ENCODE measurements around the gene VANGL1.
"Not testable (repeated sequence)": the region's sequence is repeated elsewhere in the genome, so short reads cannot be mapped to it uniquely, and the experiment has no call there.

The VANGL1 gene

DNA sequence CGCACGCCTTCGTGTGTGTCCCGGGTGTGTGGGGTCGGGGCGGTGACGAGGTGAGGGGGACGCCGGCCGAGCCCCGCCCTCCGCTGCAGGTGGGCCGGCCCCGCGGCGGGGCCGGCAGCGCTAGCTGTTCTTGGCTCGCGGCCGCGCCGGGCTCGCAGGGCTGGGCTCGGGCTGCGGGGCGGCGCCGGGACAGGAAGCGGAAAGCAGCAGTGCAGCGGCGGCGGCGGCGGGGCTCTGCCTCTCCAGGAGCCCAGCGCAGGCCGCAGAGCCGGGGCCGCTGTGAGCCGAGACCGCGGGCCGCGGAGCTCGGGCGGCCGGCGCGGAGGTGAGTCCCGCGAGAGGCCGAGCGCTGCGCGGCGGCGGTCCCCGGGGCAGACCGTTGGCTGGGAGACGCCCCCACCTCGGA, at the start of gene VANGL1:
TSS of gene VANGL1 (plus strand) at position 209 of the 406 bp plus-strand sequence. CDS start 9,444 bp downstream, outside the sequence.
- peak; percentile 66 for DNase-seq

DNA sequence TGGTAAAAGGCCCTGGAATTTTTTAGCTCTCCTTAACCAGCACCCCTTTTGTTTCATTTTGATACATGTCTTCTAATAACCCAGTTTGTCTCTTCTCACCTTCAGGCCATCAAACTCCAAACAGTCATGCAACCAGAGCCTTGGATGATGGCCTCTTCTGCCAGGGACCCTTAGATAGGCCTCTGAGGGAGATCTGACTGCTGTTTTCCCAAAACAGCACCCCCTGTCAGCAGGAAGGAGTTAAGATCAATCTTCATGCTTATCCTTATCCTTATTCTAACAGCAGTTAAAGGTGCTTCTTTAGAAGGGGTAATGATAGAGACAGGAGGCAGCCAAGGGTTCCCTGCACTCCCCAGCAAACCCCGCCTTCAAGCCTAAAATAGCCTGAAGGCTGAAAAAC, 49.5 kb upstream of the VANGL1 start:
- DNase-seq, result no peak

DNA sequence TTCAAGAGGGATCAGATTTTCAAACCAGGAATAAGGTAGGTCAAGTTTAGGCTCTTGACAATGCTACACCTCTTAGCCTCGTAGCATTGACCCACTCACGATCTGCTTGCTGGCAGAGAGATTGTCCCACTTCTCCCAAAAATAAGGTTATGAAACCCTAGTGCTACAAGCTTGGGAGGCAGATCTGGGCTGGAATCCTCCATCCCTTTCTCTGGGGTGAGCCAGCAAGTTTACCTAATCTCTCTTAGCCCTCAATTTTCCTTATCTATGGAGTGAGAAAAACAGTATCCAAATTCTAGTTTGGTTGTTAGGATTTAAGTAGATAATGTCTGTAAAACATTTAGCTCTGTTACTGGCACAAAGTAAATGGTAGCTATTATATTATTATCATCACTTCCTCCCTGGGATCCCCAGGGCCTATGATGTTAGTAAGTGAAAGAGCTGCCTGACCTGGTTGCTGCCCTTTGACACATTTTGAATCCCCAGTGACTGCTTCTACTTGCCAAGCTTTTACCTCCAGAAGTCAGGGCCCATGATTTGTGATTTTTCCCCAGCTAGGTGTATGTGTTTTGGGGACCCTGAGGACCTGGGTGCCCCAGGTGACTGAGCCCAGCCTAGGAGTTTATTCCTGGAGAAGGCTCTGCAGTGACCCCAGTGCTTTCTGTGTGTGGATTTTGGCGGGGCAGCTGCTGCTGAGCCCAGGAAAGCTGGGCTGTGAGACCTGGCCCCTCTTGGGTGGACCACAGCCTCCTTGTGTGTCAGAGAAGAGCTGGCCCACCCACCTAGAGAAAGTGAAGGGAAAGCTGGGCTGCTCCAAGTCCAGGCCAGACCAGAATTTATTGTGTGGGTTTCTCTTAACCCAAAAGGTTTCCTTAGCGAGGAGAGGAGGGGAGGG, 48.2 kb upstream of the VANGL1 start:
- no peak for DNase-seq

DNA sequence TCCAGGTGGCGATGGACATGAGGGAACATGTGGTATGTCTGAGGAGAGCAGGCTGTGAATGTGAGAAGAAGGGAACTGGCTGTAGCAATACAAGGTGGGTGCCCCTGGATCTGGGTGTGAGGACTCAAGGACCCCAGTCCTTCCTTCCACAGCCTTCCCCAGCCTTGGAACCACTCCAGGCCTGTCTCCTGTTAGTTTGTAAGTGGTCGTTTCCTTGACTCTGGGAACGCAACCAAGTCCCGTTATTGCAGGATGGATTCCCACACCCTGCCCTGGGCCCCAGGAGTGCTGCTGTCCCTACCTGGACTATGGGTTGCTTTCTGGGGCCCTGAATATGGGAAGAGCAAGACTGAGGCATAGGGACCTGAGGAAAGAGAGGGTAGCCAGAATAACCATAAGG, 47.2 kb upstream of the VANGL1 start:
- DNase-seq, result no peak

DNA sequence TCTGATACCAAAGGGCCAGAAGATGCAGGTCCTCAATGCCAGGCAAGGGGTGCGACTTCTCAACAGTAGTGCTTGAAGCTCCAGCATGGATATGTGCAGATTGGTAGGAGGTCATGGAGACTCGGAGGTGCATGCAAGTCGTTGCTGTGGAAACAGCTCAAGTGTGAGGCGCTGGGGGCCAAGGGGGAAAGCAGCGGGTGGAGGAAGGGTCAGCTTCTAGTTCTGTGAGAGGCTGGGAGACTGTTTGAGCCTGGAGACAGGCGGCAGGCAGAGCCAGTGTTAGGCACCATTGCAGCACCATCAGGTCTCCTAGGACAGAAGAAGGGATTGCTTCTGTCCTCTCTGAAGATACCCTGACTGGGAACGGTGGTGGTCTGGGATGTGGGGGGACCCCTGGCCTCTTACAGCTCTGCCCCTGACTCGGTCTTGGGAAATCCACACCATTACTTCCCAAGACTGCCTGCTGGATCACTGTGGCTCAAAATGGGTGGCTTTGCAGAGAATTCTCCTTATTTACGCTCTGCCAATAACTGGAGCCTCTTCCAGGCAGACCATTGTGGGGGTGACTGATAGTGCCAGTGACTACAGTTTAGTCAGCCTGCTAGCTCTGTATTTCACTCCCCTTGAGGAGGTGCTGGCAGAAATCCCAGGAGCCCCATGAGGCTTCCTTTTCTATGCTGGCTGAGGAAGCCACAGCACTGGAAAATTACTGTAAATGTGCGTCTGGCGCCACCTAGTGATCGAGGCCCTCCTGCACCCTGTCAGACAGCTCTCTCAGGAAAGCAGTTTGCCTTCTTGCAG, 46.3 kb upstream of the VANGL1 start:
- peak; percentile 98 for DNase-seq

DNA sequence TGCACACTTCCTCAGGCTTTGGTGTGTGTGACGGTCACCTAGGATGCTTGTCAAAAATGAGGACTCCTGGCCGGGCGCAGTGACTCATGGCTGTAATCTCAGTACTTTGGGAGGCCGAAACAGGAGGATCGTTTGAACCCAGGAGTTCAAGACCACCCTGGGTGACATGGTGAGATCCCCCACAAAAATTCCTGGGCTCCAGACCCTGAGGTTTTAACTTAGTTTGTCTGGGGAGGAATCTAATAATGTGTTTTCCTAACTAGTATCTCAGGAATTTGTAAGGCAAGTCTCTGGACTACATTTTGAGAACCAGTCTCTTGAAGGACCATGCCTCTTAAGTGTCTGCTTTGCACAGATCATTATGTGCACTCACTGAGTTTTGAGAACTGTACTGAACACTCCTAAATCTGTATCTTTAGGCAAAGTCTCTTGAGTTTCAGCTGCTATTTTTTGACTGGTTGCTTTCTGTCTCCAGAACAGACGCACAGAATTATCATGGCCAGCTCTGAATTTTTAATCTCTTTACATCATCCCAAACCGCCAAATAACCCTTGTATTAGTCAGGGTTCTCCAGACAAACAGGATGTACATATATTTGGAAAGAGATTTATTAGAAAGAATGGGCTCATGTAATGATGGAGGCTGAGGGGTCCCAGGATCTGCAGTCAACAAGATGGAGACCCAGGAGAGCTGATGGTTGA, 45.5 kb upstream of the VANGL1 start:
- peak; percentile 65 for DNase-seq

DNA sequence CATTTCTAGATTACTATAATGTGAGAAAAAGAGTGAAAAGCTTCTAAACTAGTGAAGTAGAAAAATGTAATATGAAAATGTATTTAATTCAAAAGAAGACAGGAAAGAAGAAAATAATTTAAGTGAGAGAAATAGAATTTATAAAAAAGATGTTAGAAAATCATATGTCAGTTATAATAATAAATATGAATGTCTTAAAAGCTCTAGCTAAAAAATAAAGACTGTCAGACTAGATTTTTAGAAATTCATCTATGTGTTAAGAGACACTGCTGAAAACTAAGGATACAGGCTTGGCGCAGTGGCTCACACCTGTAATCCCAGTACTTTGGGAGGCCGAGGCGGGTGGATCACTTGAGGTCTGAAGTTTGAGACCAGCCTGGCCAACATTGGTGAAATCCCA, 37.3 kb upstream of the VANGL1 start:
- no peak for DNase-seq

DNA sequence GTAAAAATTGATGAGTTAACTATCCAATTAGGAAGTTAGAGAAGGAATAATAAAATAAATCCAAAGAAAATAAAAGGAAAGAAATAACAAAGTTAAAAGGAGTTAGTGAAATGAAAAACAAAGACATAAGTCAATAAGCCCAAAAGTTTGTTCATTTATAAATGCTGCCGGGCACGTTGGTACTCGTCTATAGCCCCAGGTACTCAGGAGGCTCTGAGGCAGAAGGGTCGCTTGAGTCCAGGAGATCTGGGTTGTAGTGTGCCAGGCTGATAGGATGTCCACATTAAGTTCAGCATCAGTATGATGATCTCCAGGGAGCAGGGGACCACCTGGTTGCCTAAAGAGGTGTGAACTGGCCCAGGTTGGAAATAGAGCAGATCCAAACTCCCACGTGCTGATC, 35.5 kb upstream of the VANGL1 start:
- DNase-seq, result no peak

DNA sequence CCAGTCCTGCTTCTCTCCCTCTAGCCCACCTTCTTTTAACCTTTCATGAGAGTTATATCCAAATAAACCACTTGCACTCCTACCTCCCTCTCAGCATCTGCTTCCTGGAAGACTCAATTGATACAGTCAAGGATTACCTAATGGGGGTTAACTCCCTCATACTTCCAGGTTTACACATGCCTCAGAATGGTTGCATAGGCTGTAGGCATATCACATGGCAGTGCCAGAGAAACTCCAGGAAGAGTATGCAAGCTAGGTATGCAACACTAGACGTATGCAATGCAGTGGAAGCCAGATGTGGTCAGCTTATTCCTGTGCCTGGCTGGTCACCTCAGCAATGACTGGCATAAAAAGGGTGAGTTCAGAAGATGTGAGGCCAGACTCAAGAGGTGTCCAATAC, 32.7 kb upstream of the VANGL1 start:
- DNase-seq, result no peak

DNA sequence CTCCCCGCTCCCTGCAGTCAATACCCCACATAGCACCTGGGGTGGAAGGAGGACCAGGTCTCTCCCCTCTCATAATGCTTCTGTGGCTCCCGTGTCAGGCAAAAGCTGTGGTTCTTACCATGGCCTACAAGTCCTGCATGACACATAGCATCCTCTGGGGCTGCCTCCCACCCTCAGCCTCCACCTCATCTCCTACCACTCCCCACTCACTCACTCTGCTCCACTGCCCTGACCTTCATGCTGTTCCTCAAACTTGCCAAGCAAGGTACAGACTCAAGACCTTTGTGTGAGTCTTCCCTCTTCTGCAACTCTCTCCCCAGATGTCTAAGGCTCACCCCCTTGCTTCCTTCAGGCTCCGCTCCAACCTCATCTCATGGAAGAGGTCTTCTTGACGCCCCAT, 28.0 kb upstream of the VANGL1 start:
- no peak for DNase-seq

DNA sequence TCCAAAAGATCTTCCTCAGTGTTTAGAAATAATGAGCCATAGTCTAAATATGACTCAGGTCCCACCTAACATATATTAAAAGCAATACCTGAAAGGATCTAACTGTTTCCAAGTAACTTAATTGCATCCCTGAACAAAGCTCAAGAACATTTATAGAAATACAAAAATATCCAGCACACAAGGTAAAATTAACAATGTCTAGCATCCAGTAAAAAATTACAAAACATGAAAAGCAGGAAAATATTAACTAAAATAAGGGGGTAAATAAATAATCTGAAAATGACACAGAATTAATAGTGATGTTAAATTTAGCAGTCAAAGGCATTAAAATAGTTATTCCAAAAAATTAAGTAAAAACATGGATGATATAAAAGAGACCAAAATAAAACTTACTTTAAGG, 21.3 kb upstream of the VANGL1 start:
- DNase-seq, result no peak

DNA sequence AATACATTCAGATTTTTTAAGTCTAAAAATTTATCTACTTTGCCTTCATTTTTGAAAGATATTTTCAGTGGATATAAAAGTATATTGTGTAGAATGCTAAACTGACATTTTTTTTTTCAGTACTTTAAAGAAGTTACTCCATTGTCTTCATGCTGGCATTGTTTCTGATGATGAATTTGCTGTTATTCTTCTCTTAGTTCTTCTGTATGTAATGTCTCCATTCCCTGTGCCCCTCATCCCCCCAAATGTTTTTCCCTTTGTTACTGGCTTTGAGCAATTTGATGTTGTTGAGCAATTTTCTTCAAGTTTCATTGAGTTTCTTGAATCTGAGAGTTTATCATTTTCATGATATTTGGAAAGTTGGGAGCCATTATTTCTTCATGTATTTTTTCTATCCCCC, 20.8 kb upstream of the VANGL1 start:
- no peak for DNase-seq

DNA sequence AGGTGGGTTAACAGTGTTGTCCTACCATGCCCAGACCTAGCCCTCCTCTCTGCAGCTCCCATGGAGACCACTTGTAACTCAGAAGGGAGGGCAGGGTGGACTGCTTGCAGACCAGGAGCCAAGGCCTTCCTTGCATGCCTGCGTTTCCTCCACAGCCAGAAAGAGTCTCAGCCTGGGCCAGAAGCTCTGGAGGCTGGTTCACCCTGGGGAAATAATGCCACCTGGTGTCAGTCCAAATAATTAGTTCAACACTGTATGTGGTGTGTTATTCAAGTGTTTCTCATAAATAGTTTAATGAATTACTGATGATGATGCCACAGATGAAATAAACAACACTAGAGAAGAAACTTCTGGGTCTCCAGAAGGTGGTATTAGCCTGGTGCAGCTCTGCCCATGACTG, 16.9 kb upstream of the VANGL1 start:
- no peak for DNase-seq

DNA sequence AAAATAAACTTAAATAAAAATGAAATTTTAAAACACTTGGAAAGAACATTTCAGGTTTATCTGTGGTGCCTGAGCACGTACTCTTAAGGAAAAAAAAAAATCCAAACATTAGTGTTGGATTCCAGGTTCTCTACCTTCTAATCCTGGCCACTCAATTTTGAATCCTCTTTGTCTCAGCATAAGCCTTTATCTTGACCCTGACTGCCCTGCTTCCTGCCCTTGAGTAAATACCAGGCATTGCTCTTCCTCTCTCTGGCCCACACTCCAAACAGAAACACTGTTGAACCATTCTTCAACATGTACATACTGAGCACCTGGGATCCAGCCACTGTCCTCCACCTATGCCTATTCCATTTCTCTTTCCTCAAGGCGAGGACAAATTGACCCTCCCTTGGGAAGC, 11.4 kb upstream of the VANGL1 start:
- DNase-seq, result no peak

DNA sequence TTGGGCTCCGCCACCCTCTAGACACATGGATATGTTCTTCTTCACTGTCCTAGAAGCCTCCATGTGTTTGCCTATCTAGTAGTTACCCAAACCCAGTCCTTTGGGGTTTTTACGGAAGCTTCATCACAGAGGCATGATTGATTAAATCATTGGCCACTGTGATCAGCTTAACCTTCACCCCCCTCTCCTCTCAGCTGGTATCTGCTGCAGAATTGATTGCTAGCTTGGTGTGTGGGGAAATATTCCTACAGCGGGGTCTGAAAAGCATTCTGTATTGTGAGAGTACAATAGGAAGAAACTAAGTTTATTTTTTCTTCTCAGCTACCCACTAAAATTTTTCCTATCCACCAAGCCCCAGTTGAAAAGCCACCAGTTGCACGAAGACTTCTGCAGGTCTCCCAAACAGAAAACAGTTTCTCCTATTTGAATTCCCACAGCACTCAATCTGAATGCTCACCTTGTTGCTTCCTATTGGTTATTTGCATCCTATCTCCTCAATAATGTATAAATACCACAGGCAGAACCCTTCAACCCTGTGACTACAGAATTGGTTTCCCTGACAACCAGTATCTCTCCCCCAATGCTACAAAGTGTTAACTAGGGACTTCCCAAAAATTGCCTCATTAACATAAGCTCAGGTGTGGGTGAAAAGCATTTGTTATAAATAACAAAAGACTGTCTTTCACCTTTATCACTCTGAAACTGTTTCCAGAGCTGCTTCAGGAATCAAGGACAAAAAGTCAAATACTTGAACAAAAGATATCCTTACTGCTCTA, 9.3 kb upstream of the VANGL1 start:
- no peak for DNase-seq

DNA sequence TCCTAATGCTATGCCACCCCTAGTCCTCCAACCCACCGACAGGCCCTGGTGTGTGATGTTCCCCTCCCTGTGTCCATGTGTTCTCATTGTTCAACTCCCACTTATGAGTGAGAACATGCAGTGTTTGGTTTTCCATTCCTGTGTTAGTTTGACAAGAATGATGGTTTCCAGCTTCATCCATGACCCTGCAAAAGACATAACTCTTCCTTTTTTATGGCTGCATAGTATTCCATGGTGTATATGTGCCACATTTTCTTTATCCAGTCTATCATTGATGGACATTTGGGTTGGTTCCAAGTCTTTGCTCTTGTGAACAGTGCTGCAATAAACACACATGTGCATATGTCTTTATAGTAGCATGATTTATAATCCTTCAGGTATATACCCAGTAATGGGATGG, 8.2 kb upstream of the VANGL1 start:
- not testable (repeated sequence) for DNase-seq

DNA sequence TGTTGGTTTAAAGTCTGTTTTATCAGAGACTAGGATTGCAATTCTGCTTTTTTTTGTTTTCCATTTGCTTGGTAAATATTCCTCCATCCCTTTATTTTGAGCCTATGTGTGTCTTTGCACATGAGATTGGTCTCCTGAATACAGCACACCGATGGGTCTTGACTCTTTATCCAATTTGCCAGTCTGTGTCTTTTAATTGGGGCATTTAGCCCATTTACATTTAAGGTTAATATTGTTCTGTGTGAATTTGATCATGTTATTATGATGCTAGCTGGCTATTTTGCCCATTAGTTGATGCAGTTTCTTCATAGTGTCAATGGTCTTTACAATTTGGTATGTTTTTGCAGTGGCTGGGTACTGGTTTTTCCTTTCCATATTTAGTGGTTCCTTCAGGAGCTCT, 4.5 kb upstream of the VANGL1 start:
- DNase-seq, result not testable (repeated sequence)

DNA sequence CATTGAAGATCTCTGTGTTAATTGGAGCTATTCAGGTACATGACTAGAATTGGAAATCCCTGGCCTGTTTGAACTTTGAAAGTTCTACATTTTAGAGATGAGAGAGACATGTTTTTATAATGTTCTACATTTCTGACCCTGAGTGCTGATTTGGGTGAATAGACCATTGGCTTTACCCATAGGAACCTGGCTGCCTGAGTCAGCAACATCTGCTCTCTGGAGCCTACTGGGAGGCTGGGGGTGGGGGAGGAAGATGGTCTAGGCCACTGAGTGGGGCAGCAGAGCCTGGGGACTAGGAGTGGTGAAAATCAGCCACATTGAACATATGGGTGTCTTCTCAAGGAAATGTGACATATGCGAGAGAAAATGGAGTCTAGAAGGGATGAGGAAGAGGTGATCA, 1.4 kb upstream of the VANGL1 start:
- DNase-seq, result no peak

DNA sequence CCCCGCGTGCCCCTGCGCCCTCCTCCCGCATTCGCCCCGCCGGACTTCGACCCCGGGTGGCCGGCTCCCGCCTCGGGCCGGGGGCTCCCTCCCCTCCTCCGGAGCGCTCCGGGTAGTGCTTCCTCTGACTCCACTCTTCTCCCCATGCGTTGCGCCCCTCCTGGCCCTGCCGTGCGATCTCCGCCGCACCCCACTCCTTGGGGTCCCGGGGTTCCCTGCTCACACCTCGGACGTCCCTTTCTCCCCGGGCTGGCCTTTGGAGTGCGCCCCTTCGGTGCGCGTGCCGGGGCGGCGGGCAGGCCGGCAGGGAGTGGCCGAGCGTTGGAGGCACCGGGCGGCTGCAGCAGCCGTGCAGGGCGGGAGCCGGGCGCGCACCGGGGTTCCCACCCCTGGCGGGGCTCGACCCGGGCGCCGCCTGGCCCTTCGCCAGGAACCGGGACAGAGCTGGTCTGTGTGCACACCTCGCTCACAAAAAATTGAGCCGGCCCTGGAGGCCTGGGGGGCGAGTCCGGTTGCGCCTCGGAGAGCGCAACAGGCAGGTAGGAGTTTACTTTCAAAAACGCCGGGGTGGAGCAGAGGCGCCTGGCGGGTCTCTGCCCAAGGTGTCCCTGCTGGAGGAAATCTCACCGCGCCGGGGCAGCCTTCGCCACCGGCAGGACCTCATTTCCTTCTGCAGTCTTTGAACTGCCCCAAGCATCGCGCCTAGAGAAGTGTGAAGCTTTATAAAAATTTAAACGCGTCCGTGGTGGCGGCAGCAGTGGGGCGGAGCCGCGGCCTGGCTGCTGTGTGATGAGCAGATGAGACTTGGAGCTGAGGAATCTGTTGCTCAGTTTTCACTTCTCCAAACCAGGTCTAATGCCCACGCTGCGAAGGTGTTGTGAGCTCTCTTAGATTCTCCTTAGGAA, 650 bp downstream of the VANGL1 start:
- peak; percentile 39 for DNase-seq

DNA sequence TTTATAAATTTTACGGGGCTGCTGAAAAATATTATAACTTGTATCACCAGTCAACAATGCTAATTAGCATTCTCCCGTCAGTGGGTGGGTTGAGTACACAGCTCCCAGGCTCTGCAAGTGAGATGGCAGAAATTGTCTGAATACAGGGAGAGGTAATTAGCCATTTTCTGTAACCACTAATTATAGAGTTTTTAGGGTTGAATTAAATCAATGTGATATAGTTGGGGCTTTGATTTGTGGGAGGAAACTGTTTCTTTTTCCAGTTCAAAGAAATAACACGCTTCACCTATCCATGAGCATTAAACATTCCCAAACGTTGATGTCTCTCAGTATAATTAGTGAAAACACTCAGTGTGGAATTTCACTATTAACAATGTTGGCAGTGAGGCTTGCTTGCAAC, 1.5 kb downstream of the VANGL1 start:
- DNase-seq, result no peak

DNA sequence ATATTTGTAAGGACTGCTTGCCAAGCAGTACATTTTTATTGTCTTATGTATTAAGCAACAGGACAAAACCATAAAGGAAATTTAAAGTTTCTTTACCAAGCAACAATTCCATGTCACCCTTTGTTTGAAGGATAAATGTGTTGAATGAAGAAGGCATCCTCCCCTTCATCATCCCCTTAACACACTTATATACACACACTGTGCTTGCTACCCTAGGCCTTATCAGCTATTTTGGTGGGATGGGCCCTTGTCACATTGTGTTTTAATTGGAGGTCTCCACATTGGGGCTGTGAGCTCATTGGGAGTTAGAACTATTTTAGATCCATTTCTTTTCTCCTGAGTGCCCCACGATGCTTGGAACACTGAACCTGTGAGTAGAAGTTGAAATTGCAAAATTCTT, 1.9 kb downstream of the VANGL1 start:
- DNase-seq, result no peak

DNA sequence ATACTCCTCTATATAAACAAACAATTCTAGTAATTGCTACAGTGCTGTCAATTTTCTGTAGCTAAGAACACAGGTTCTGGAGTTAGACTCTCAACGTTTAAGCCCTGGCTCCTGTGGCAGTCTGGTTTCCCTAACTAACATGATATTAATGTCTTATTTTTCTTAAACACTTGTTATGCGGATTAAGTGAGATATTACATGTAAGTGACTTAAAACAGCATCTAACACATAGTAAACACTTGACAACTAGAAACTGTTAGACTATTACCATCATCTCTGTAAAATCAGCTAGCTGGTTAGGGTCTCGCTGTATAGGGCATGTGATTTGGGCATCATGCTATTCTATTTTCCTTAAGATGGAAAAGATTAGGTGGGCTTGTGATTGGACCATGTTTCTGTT, 2.3 kb downstream of the VANGL1 start:
- DNase-seq, result no peak

Data from fibroblast of skin of right quadriceps (primary cell).